Neural cell (in vitro differentiated cells): ENCODE results near the gene APOH. TPM values are rescaled to one million over a fixed set of nuclear protein-coding genes. Genes with fewer than 3 reads are reported as not detected.

Experiments used
- H2AFZ ChIP-seq: fragments of 200-600, 300-800 bp; sonication (generic), shearing (Covaris generic); 2 replicates; pipeline ENCODE4 v1.6.0; 2014; ENCODE audit warnings: low read depth, mild to moderate bottlenecking, antibody characterized with exemption, low read length, moderate library complexity
- H3F3A ChIP-seq: fragments of 200-600 bp; shearing (Covaris generic); 2 replicates; pipeline ENCODE4 v1.6.1; 2016; ENCODE audit warnings: mild to moderate bottlenecking, moderate library complexity, mixed read lengths, antibody characterized with exemption, low read length; ENCODE audit not compliant: insufficient read depth, poor library complexity, severe bottlenecking
- H3K27ac ChIP-seq: fragments of 200-600, 300-800 bp; sonication (generic), shearing (Covaris generic); 2 replicates; pipeline ENCODE4 v1.5.1; 2014; ENCODE audit warnings: mild to moderate bottlenecking, low read length, moderate library complexity
- H3K27me3 ChIP-seq: fragments of 300-800, 200-600 bp; sonication (generic), shearing (Covaris generic); 2 replicates; pipeline ENCODE4 v1.6.0; 2014; ENCODE audit warnings: mild to moderate bottlenecking, low read depth, low read length, moderate library complexity; ENCODE audit not compliant: insufficient read depth
- H3K36me3 ChIP-seq: fragments of 300-800, 200-600 bp; sonication (generic), shearing (Covaris generic); 2 replicates; pipeline ENCODE4 v1.5.1; 2014; ENCODE audit warnings: mild to moderate bottlenecking, antibody characterized with exemption, low read length, moderate library complexity; ENCODE audit not compliant: insufficient read depth
- H3K4me2 ChIP-seq: fragments of 300-800, 200-600 bp; sonication (generic), shearing (Covaris generic); 2 replicates; pipeline ENCODE4 v1.6.0; 2014; ENCODE audit warnings: mild to moderate bottlenecking, low read length
- H3K4me3 ChIP-seq: fragments of 300-800, 200-600 bp; sonication (generic), shearing (Covaris generic); 2 replicates; pipeline ENCODE4 v1.5.1; 2014; ENCODE audit warnings: mild to moderate bottlenecking, low read length, moderate library complexity
- H3K79me2 ChIP-seq: fragments of 200-600 bp; shearing (Covaris generic); replicated peaks from 2 replicates; pipeline ENCODE4 v1.6.0; 2014; ENCODE audit warnings: mild to moderate bottlenecking, low read length, moderate library complexity; ENCODE audit not compliant: insufficient read depth
- H3K9ac ChIP-seq: fragments of 300-800, 200-600 bp; sonication (generic), shearing (Covaris generic); 2 replicates; pipeline ENCODE4 v1.6.1; 2016; ENCODE audit warnings: mild to moderate bottlenecking, low read length, mixed read lengths
- H3K9me2 ChIP-seq: fragments of 200-600 bp; shearing (Covaris generic); 2 replicates; pipeline ENCODE4 v1.6.1; 2016; ENCODE audit warnings: mild to moderate bottlenecking, low read length, mixed read lengths; ENCODE audit not compliant: insufficient read depth
- H3K9me3 ChIP-seq: fragments of 200-600, 300-800 bp; sonication (generic), shearing (Covaris generic); 2 replicates; pipeline ENCODE4 v1.6.1; 2016; ENCODE audit warnings: mild to moderate bottlenecking, mixed run types, low read length, moderate library complexity, mixed read lengths
- H4K20me1 ChIP-seq: fragments of 200-600 bp; shearing (Covaris generic); 2 replicates; pipeline ENCODE4 v1.6.1; 2016; ENCODE audit warnings: mild to moderate bottlenecking, mixed run types; ENCODE audit not compliant: insufficient read depth
- CTCF ChIP-seq: fragments of 450-650 bp; IDR thresholded peaks from 2 replicates; pipeline ENCODE4 v1.5.1; 2014; ENCODE audit warnings: antibody characterized with exemption, mild to moderate bottlenecking, moderate library complexity; ENCODE audit not compliant: poor library complexity, severe bottlenecking
- EP300 ChIP-seq: fragments of 450-650 bp; conservative IDR thresholded peaks from 2 replicates; pipeline ENCODE4 v1.6.1; 2014; ENCODE audit warnings: antibody characterized with exemption, mild to moderate bottlenecking, moderate library complexity; ENCODE audit not compliant: poor library complexity, severe bottlenecking
- EZH2 ChIP-seq: fragments of 200-600, 300-800 bp; shearing (Covaris generic), sonication (generic); IDR thresholded peaks from 2 replicates; pipeline ENCODE4 v1.6.1; 2014; ENCODE audit warnings: antibody characterized with exemption, low read length, borderline replicate concordance, mild to moderate bottlenecking; ENCODE audit not compliant: insufficient read depth, poor library complexity, severe bottlenecking
- MXI1 ChIP-seq: fragments of 450-650 bp; conservative IDR thresholded peaks from 2 replicates; pipeline ENCODE4 v1.6.1; 2014; ENCODE audit warnings: antibody characterized with exemption, mild to moderate bottlenecking; ENCODE audit not compliant: poor library complexity, severe bottlenecking
- RAD21 ChIP-seq: fragments of 450-650 bp; conservative IDR thresholded peaks from 2 replicates; pipeline ENCODE4 v1.6.1; 2014; ENCODE audit warnings: antibody characterized with exemption, mild to moderate bottlenecking, moderate library complexity
- REST ChIP-seq: IDR thresholded peaks from 2 replicates; pipeline ENCODE4 v1.6.1; 2012; ENCODE audit warnings: borderline replicate concordance
- SMC3 ChIP-seq: fragments of 450-650 bp; conservative IDR thresholded peaks from 2 replicates; pipeline ENCODE4 v1.6.1; 2014; ENCODE audit warnings: antibody characterized with exemption, mild to moderate bottlenecking, moderate library complexity; ENCODE audit not compliant: poor library complexity
- TAF1 ChIP-seq: IDR thresholded peaks from 2 replicates; pipeline ENCODE4 v1.6.1; 2012; ENCODE audit warnings: low read depth
- polyA plus RNA-seq: library from polyadenylated mRNA; depleted of rRNA; stranded (reverse); fragments of >200 nt; gene quantifications from 2 replicates; pipeline ENCODE4 v1.2.3, GENCODE V29; 2014

Gene APOH
- polyA plus RNA-seq, 1 donor from 2014 or later = not detected

- no peak for TF ChIP-seq SMC3
Observed at GRCh38 chr17:66171172-66171571, 58.0 kb downstream of the APOH start (continued).

- Histone ChIP-seq H3K9me2 (no peaks in the 10 kb centered on the region), H3K9me3 (no peaks in the 10 kb centered on the region), H3K79me2 (no peaks in the 10 kb centered on the region), H3K4me3 (no peak overlapping the region), H3K4me2 (no peak overlapping the region), H3F3A (no peaks in the 10 kb centered on the region), H2AFZ (no peak overlapping the region), H3K27me3 (no peaks in the 10 kb centered on the region), H3K9ac (no peak overlapping the region), H4K20me1 (no peaks in the 10 kb centered on the region), H3K36me3 (no peaks in the 10 kb centered on the region), H3K27ac (no peak overlapping the region)
- no peak for TF ChIP-seq MXI1
- TF ChIP-seq CTCF = no peak
- TF ChIP-seq EP300 = no peak
- TF ChIP-seq TAF1 = no peak
- TF ChIP-seq RAD21 = no peak
- no peak for TF ChIP-seq REST
- no peak for TF ChIP-seq EZH2
Observed at GRCh38 chr17:66169839-66170238, 59.4 kb downstream of the APOH start.

GRCh38 chr17:66167189-66167815, 61.9 kb downstream of the APOH start:
- Histone ChIP-seq H3K9me3 (no peaks in the 10 kb centered on the region), H3K9me2 (no peaks in the 10 kb centered on the region), H3K4me3 (no peak overlapping the region), H2AFZ (no peak overlapping the region), H3F3A (no peaks in the 10 kb centered on the region), H3K27me3 (no peaks in the 10 kb centered on the region), H3K36me3 (no peaks in the 10 kb centered on the region), H3K79me2 (no peaks in the 10 kb centered on the region), H3K4me2 (no peak overlapping the region), H4K20me1 (no peaks in the 10 kb centered on the region), H3K27ac (no peak overlapping the region), H3K9ac (no peak overlapping the region)
- TF ChIP-seq SMC3 (no peak), CTCF (no peak), REST (no peak), RAD21 (no peak), EZH2 (no peak), MXI1 (no peak), TAF1 (no peak), EP300 (no peak)
